ENCODE results near the gene ELF3. TPM values are rescaled to one million over a fixed set of nuclear protein-coding genes. Genes with fewer than 3 reads are reported as not detected.

Gene ELF3
- total and polyA plus RNA-seq, 2 experiments from 2014 or later, result 12.3 to 19.5 TPM

DNA sequence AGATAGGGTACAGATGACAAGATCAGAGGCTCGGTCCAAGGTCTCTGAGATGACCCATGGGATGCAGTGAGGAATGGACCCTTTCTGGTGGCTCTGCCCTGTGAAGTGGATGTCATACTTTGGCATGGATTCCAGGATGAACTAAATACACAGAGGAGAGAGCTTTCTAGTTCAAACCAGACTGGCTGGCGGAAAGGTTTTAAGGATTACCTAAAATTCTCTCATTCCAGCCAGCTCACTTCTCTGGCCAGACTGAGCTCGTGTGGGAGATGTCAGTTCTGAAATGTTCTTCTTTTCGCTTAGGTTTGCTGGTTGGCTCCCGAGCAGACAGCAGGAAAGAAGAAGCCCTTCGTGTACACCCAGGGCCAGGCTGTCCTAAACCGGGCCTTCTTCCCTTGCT lies 21.8 kb upstream of the ELF3 start:
- H3K9me3 Mint-ChIP-seq, result no peaks in the 10 kb centered on the region
- TF ChIP-seq, protein P1, sequence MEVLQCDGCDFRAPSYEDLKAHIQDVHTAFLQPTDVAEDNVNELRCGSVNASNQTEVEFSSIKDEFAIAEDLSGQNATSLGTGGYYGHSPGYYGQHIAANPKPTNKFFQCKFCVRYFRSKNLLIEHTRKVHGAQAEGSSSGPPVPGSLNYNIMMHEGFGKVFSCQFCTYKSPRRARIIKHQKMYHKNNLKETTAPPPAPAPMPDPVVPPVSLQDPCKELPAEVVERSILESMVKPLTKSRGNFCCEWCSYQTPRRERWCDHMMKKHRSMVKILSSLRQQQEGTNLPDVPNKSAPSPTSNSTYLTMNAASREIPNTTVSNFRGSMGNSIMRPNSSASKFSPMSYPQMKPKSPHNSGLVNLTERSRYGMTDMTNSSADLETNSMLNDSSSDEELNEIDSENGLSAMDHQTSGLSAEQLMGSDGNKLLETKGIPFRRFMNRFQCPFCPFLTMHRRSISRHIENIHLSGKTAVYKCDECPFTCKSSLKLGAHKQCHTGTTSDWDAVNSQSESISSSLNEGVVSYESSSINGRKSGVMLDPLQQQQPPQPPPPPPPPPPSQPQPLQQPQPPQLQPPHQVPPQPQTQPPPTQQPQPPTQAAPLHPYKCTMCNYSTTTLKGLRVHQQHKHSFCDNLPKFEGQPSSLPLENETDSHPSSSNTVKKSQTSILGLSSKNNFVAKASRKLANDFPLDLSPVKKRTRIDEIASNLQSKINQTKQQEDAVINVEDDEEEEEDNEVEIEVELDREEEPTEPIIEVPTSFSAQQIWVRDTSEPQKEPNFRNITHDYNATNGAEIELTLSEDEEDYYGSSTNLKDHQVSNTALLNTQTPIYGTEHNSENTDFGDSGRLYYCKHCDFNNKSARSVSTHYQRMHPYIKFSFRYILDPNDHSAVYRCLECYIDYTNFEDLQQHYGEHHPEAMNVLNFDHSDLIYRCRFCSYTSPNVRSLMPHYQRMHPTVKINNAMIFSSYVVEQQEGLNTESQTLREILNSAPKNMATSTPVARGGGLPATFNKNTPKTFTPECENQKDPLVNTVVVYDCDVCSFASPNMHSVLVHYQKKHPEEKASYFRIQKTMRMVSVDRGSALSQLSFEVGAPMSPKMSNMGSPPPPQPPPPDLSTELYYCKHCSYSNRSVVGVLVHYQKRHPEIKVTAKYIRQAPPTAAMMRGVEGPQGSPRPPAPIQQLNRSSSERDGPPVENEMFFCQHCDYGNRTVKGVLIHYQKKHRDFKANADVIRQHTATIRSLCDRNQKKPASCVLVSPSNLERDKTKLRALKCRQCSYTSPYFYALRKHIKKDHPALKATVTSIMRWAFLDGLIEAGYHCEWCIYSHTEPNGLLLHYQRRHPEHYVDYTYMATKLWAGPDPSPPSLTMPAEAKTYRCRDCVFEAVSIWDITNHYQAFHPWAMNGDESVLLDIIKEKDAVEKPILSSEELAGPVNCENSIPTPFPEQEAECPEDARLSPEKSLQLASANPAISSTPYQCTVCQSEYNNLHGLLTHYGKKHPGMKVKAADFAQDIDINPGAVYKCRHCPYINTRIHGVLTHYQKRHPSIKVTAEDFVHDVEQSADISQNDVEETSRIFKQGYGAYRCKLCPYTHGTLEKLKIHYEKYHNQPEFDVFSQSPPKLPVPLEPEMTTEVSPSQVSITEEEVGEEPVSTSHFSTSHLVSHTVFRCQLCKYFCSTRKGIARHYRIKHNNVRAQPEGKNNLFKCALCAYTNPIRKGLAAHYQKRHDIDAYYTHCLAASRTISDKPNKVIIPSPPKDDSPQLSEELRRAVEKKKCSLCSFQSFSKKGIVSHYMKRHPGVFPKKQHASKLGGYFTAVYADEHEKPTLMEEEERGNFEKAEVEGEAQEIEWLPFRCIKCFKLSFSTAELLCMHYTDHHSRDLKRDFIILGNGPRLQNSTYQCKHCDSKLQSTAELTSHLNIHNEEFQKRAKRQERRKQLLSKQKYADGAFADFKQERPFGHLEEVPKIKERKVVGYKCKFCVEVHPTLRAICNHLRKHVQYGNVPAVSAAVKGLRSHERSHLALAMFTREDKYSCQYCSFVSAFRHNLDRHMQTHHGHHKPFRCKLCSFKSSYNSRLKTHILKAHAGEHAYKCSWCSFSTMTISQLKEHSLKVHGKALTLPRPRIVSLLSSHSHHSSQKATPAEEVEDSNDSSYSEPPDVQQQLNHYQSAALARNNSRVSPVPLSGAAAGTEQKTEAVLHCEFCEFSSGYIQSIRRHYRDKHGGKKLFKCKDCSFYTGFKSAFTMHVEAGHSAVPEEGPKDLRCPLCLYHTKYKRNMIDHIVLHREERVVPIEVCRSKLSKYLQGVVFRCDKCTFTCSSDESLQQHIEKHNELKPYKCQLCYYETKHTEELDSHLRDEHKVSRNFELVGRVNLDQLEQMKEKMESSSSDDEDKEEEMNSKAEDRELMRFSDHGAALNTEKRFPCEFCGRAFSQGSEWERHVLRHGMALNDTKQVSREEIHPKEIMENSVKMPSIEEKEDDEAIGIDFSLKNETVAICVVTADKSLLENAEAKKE (CRISPR knock-in tag; IDR thresholded peaks at IDR 0.05), result no peak
- TF ChIP-seq, protein P2, sequence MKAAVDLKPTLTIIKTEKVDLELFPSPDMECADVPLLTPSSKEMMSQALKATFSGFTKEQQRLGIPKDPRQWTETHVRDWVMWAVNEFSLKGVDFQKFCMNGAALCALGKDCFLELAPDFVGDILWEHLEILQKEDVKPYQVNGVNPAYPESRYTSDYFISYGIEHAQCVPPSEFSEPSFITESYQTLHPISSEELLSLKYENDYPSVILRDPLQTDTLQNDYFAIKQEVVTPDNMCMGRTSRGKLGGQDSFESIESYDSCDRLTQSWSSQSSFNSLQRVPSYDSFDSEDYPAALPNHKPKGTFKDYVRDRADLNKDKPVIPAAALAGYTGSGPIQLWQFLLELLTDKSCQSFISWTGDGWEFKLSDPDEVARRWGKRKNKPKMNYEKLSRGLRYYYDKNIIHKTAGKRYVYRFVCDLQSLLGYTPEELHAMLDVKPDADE (IDR thresholded peaks at IDR 0.05), result no peak
- no peak for TF ChIP-seq ZNF331 (CRISPR knock-in tag; IDR thresholded peaks at IDR 0.05; ENCODE audit: low read depth)
- TF ChIP-seq EZH2 (IDR thresholded peaks at IDR 0.05; ENCODE audit: low read depth, unreplicated experiment), result no peak
- TF ChIP-seq, protein P3, sequence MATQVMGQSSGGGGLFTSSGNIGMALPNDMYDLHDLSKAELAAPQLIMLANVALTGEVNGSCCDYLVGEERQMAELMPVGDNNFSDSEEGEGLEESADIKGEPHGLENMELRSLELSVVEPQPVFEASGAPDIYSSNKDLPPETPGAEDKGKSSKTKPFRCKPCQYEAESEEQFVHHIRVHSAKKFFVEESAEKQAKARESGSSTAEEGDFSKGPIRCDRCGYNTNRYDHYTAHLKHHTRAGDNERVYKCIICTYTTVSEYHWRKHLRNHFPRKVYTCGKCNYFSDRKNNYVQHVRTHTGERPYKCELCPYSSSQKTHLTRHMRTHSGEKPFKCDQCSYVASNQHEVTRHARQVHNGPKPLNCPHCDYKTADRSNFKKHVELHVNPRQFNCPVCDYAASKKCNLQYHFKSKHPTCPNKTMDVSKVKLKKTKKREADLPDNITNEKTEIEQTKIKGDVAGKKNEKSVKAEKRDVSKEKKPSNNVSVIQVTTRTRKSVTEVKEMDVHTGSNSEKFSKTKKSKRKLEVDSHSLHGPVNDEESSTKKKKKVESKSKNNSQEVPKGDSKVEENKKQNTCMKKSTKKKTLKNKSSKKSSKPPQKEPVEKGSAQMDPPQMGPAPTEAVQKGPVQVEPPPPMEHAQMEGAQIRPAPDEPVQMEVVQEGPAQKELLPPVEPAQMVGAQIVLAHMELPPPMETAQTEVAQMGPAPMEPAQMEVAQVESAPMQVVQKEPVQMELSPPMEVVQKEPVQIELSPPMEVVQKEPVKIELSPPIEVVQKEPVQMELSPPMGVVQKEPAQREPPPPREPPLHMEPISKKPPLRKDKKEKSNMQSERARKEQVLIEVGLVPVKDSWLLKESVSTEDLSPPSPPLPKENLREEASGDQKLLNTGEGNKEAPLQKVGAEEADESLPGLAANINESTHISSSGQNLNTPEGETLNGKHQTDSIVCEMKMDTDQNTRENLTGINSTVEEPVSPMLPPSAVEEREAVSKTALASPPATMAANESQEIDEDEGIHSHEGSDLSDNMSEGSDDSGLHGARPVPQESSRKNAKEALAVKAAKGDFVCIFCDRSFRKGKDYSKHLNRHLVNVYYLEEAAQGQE (IDR thresholded peaks at IDR 0.05; ENCODE audit: unreplicated experiment), result no peak
- TF ChIP-seq, protein P4, sequence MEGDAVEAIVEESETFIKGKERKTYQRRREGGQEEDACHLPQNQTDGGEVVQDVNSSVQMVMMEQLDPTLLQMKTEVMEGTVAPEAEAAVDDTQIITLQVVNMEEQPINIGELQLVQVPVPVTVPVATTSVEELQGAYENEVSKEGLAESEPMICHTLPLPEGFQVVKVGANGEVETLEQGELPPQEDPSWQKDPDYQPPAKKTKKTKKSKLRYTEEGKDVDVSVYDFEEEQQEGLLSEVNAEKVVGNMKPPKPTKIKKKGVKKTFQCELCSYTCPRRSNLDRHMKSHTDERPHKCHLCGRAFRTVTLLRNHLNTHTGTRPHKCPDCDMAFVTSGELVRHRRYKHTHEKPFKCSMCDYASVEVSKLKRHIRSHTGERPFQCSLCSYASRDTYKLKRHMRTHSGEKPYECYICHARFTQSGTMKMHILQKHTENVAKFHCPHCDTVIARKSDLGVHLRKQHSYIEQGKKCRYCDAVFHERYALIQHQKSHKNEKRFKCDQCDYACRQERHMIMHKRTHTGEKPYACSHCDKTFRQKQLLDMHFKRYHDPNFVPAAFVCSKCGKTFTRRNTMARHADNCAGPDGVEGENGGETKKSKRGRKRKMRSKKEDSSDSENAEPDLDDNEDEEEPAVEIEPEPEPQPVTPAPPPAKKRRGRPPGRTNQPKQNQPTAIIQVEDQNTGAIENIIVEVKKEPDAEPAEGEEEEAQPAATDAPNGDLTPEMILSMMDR (conservative IDR thresholded peaks at IDR 0.05; ENCODE audit: low read depth in 2 of 2), result no peak
- TF ChIP-seq JUNB (IDR thresholded peaks at IDR 0.05; ENCODE audit: unreplicated experiment), result no peak
- TF ChIP-seq EZH2phosphoT487 (IDR thresholded peaks at IDR 0.05; ENCODE audit: unreplicated experiment), result no peak
- TF ChIP-seq NANOG (IDR thresholded peaks at IDR 0.05; ENCODE audit: borderline replicate concordance), result no peak
- TF ChIP-seq POLR2AphosphoS5 (IDR thresholded peaks at IDR 0.05; ENCODE audit: low read depth), result no peak
- TF ChIP-seq CREB1 (CRISPR knock-in tag; IDR thresholded peaks at IDR 0.05; ENCODE audit: low read depth), result no peak
- TF ChIP-seq ZNF114 (CRISPR knock-in tag; IDR thresholded peaks at IDR 0.05), result no peak
- TF ChIP-seq STAT1 (IDR thresholded peaks at IDR 0.05; ENCODE audit: unreplicated experiment), result no peak
- Histone ChIP-seq H3K4me2 (no peak overlapping the region), H3F3A (replicated peaks; ENCODE audit: low read depth) (0 out of 2 replicates have a peak, but pooled peaks cover 3% of the 10 kb centered on the region), H4K20me1 (replicated peaks; ENCODE audit: insufficient read depth) (peaks cover 10% of the 10 kb centered on the region; the same call in 1 of the 2 replicates), H3K9me2 (ENCODE audit: insufficient read depth) (no peaks in the 10 kb centered on the region), H2AFZ (no peak overlapping the region), H3K27ac (ENCODE audit: low read depth) (no peak overlapping the region), H3K27me3 (ENCODE audit: insufficient read depth) (no peaks in the 10 kb centered on the region), H3K79me2 (replicated peaks; ENCODE audit: insufficient read depth) (peaks cover 42% of the 10 kb centered on the region), H3K4me1 (ENCODE audit: insufficient read depth) (no peaks in the 10 kb centered on the region; the same call in none of the 2 replicates), H3K4me3 (no peak overlapping the region), H3K36me3 (ENCODE audit: insufficient read depth) (peaks cover 24% of the 10 kb centered on the region; the same call in 1 of the 2 replicates)
- ATAC-seq (no peak), DNase-seq (ENCODE audit: low spot score) (no peak)
- no peak overlapping the region for H3K27ac Mint-ChIP-seq
- H3K4me1 Mint-ChIP-seq, result peaks cover 10% of the 10 kb centered on the region; the same call in 2 of the 3 replicates
- H3K4me3 Mint-ChIP-seq, result no peak overlapping the region
- H3K36me3 Mint-ChIP-seq (ENCODE audit: low read depth), result peaks cover 49% of the 10 kb centered on the region
- H3K27me3 Mint-ChIP-seq (ENCODE audit: insufficient read depth, low read depth, poor library complexity), result peaks cover 3% of the 10 kb centered on the region

All from GM23338 (cell line).